ENCODE data around the gene MICAL2. TPM values are rescaled to one million over a fixed set of nuclear protein-coding genes. Genes with fewer than 3 reads are reported as not detected.

MICAL2 gene
- total RNA-seq, 2 experiments from 2014 or later: not detected

DNA sequence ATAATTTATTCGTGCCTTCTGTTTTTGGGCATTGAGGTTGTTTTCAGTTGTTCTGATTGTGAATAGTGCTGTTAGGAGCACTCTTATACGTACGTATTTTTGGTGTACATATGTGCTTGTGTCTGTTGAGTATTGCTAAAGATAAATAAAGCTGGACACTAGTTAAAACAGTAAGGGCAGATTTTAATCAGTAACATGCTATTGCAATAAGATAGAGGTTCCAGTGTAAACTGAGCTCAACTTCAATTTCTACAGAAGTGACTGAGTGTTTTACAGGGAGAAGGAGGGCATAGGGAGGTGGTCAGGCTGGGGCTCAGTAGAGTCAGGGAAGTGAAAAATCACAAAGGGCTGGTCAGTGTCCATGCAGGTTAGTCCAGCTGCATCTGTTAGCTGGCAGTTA, 191.0 kb downstream of the MICAL2 start:
- no peak for DNase-seq (ENCODE audit: low spot score)
- no peaks in the 10 kb centered on the region for H3K36me3 ChIP-seq (ENCODE audit: insufficient read depth, low read length)
- no peaks in the 10 kb centered on the region for H3K9me2 ChIP-seq (ENCODE audit: insufficient read depth, low read length)
- no peaks in the 10 kb centered on the region for H3K9me3 ChIP-seq (ENCODE audit: low read length)
- TF ChIP-seq CTCF (conservative IDR thresholded peaks at IDR 0.05; ENCODE audit: low read length): no peak
- TF ChIP-seq EZH2phosphoT487 (IDR thresholded peaks at IDR 0.05; ENCODE audit: borderline replicate concordance, low read depth, low read length): no peak
- H3K27ac ChIP-seq (ENCODE audit: low read depth, low read length, poor library complexity, severe bottlenecking): no peak overlapping the region
- no TSS peak for BruUV-seq (replicated peaks)
- no peak overlapping the region for H3K4me3 ChIP-seq (ENCODE audit: low read depth, low read length, poor library complexity, severe bottlenecking)
- POLR2A ChIA-PET: no interaction called here
- H3K4me1 ChIP-seq (ENCODE audit: insufficient read depth, low read length, poor library complexity, severe bottlenecking): no peaks in the 10 kb centered on the region
- CTCF ChIA-PET (ENCODE audit: unreplicated experiment): no interaction called here
- no peaks in the 10 kb centered on the region for H4K20me1 ChIP-seq (ENCODE audit: insufficient read depth, low read length)
- no peak overlapping the region for H2AFZ ChIP-seq (ENCODE audit: low read length)
- H3K4me2 ChIP-seq (ENCODE audit: low read length): no peak overlapping the region
- intact Hi-C loops (cut with micrococcal nuclease; ENCODE audit: unreplicated experiment): no loop called here
- no peaks in the 10 kb centered on the region for H3K79me2 ChIP-seq (ENCODE audit: insufficient read depth, low read depth, low read length)

DNA sequence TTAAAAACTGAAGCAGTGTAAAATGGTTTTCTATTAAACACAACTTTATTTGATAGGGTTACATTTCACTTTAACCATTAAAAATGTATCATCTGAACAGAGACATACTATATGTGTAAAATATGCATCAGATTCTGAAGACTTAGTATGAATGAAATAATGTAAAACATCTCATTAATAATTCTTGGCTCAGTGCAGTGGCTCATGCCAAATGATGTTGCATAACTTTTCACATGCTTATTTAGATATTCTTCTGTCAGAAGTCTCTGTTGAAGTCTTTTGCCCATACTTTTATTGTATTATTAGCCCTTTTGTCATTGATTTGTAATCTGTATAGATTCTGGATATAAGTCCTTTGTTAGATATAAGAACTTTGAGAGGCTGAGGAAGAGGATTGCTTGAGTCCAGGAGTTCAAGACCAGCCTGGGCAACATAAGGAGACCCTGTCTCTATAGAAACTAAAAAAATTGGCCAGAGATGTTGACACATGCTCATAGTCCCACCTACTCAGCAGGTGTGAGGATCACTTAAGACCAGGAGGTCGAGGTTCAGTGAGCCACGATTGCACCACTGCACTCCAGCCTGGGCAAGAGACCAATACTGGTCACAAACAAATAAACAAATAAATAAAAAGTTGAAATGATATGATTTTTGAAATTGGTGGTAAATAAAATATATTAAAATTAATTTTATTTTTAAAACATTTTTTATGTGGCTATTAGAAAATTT, 193.2 kb downstream of the MICAL2 start:
- no peak for DNase-seq (ENCODE audit: low spot score)
- H3K4me2 ChIP-seq (ENCODE audit: low read length): no peak overlapping the region
- intact Hi-C loops (cut with micrococcal nuclease; ENCODE audit: unreplicated experiment): no loop called here
- H4K20me1 ChIP-seq (ENCODE audit: insufficient read depth, low read length): no peaks in the 10 kb centered on the region
- ChIA-PET POLR2A (interaction anchor here (0.7 kb wide), 2 partner anchors 41 to 1901 kb away, joined by 3 read pairs; no protein-coding TSS in a partner anchor), CTCF (ENCODE audit: unreplicated experiment) (no interaction called here)
- H3K4me1 ChIP-seq (ENCODE audit: insufficient read depth, low read length, poor library complexity, severe bottlenecking): no peaks in the 10 kb centered on the region
- BruUV-seq (replicated peaks): no TSS peak
- H3K27ac ChIP-seq (ENCODE audit: low read depth, low read length, poor library complexity, severe bottlenecking): no peak overlapping the region
- H3K9me3 ChIP-seq (ENCODE audit: low read length): no peaks in the 10 kb centered on the region
- TF ChIP-seq EZH2phosphoT487 (IDR thresholded peaks at IDR 0.05; ENCODE audit: borderline replicate concordance, low read depth, low read length) (no peak), CTCF (conservative IDR thresholded peaks at IDR 0.05; ENCODE audit: low read length) (no peak)
- no peaks in the 10 kb centered on the region for H3K36me3 ChIP-seq (ENCODE audit: insufficient read depth, low read length)
- H3K9me2 ChIP-seq (ENCODE audit: insufficient read depth, low read length): no peaks in the 10 kb centered on the region
- H3K4me3 ChIP-seq (ENCODE audit: low read depth, low read length, poor library complexity, severe bottlenecking): no peak overlapping the region
- no peak overlapping the region for H2AFZ ChIP-seq (ENCODE audit: low read length)
- no peaks in the 10 kb centered on the region for H3K79me2 ChIP-seq (ENCODE audit: insufficient read depth, low read depth, low read length)

GRCh38 chr11:12306830-12307229, 196.4 kb downstream of the MICAL2 start:
- Histone ChIP-seq H3K4me3 (ENCODE audit: low read depth, low read length, poor library complexity, severe bottlenecking) (no peak overlapping the region), H4K20me1 (ENCODE audit: insufficient read depth, low read length) (no peaks in the 10 kb centered on the region), H3K27ac (ENCODE audit: low read depth, low read length, poor library complexity, severe bottlenecking) (no peak overlapping the region), H3K4me1 (ENCODE audit: insufficient read depth, low read length, poor library complexity, severe bottlenecking) (no peaks in the 10 kb centered on the region), H3K36me3 (ENCODE audit: insufficient read depth, low read length) (no peaks in the 10 kb centered on the region), H3K4me2 (ENCODE audit: low read length) (no peak overlapping the region), H2AFZ (ENCODE audit: low read length) (no peak overlapping the region), H3K9me2 (ENCODE audit: insufficient read depth, low read length) (no peaks in the 10 kb centered on the region), H3K9me3 (ENCODE audit: low read length) (no peaks in the 10 kb centered on the region), H3K79me2 (ENCODE audit: insufficient read depth, low read depth, low read length) (no peaks in the 10 kb centered on the region)
- DNase-seq (ENCODE audit: low spot score): no peak
- ChIA-PET POLR2A (no interaction called here), CTCF (ENCODE audit: unreplicated experiment) (no interaction called here)
- BruUV-seq (replicated peaks): no TSS peak
- intact Hi-C loops (cut with micrococcal nuclease; ENCODE audit: unreplicated experiment): no loop called here
- TF ChIP-seq CTCF (conservative IDR thresholded peaks at IDR 0.05; ENCODE audit: low read length) (no peak), EZH2phosphoT487 (IDR thresholded peaks at IDR 0.05; ENCODE audit: borderline replicate concordance, low read depth, low read length) (no peak)

Measured in OCI-LY7 (cell line).